Fibroblast of lung (primary cell): ENCODE results near the gene EFR3B. TPM values are rescaled to one million over a fixed set of nuclear protein-coding genes. Genes with fewer than 3 reads are reported as not detected.
A peak's percentile ranks its signal among the peaks of the same experiment; 100 is the strongest.

Experiments
- DNase-seq, 2 donors: peaks; one replicate each; pipeline versions ENCODE4 v3.0.0 to v3.0.0-alpha.2; 2010; ENCODE audit warnings: low read depth in 2 of 2
- H2AFZ ChIP-seq: 2 replicates; pipeline ENCODE4 v1.5.1; 2012; ENCODE audit warnings: low read length, control low read depth, inconsistent platforms
- H3K27ac ChIP-seq: 2 replicates; pipeline ENCODE4 v1.5.1; 2011; ENCODE audit warnings: low read length, control low read depth; ENCODE audit not compliant: insufficient read depth
- H3K27me3 ChIP-seq: 2 replicates; pipeline ENCODE4 v1.5.1; 2011; ENCODE audit warnings: mild to moderate bottlenecking, low read length; ENCODE audit not compliant: control insufficient read depth, insufficient read depth
- H3K36me3 ChIP-seq: 2 replicates; pipeline ENCODE4 v1.5.1; 2011; ENCODE audit warnings: low read length; ENCODE audit not compliant: control insufficient read depth, insufficient read depth
- H3K4me1 ChIP-seq: 2 replicates; pipeline ENCODE4 v1.5.1; 2011; ENCODE audit warnings: low read length; ENCODE audit not compliant: control insufficient read depth, insufficient read depth; ENCODE audit errors: extremely low read depth
- H3K4me2 ChIP-seq: 2 replicates; pipeline ENCODE4 v1.5.1; 2011; ENCODE audit warnings: low read length, control low read depth; ENCODE audit not compliant: insufficient read depth; ENCODE audit errors: extremely low read depth
- H3K4me3 ChIP-seq, 4 experiments: fragments of 200-600 bp in 1 of 4; sonication (generic) in 1 of 4; replicated peaks in 1 of 4; 2 replicates each; pipeline ENCODE4 v1.5.1; 2011 to 2016; ENCODE audit warnings: low read length in 4 of 4, low read depth in 3 of 4, mild to moderate bottlenecking in 3 of 4, control low read depth in 2 of 4, inconsistent platforms in 1 of 4, mixed read lengths in 1 of 4; ENCODE audit not compliant: insufficient read depth in 1 of 4; ENCODE audit errors: control extremely low read depth in 1 of 4
- H3K79me2 ChIP-seq: 2 replicates; pipeline ENCODE4 v1.5.1; 2012; ENCODE audit warnings: mild to moderate bottlenecking, low read length, inconsistent platforms; ENCODE audit not compliant: control insufficient read depth, insufficient read depth
- H3K9ac ChIP-seq: 2 replicates; pipeline ENCODE4 v1.5.1; 2011; ENCODE audit warnings: mild to moderate bottlenecking, low read length, control low read depth; ENCODE audit not compliant: insufficient read depth
- H3K9me3 ChIP-seq: 2 replicates; pipeline ENCODE4 v1.5.1; 2012; ENCODE audit warnings: low read depth, low read length; ENCODE audit not compliant: control insufficient read depth, insufficient read depth
- H4K20me1 ChIP-seq: 2 replicates; pipeline ENCODE4 v1.5.1; 2011; ENCODE audit warnings: low read length; ENCODE audit not compliant: control insufficient read depth, insufficient read depth; ENCODE audit errors: extremely low read depth
- CTCF ChIP-seq, 2 donors: IDR thresholded peaks in 1 of 2; conservative IDR thresholded peaks in 1 of 2; 1 replicate in 1 of 2; 2 replicates in 1 of 2; pipeline ENCODE4 v1.5.1; 2011 to 2012; ENCODE audit warnings: low read length in 2 of 2, control low read depth in 1 of 2, inconsistent platforms in 1 of 2, low read depth in 1 of 2, mild to moderate bottlenecking in 1 of 2
- EZH2 ChIP-seq: IDR thresholded peaks from 2 replicates; pipeline ENCODE4 v1.5.1; 2012; ENCODE audit warnings: low read length, control low read depth, mild to moderate bottlenecking; ENCODE audit errors: missing control alignments
- polyA plus RNA-seq, 2 donors: library from polyadenylated mRNA; depleted of rRNA in 1 of 2; stranded (reverse) in 1 of 2; unstranded in 1 of 2; fragments of >200 nt; gene quantifications; 2 replicates each; pipeline ENCODE4 v1.2.1, GENCODE V29; 2011 to 2012; ENCODE audit warnings: missing spikeins in 1 of 2
- total RNA-seq: library from RNA; depleted of rRNA; stranded (reverse); fragments of >200 nt; gene quantifications from 2 replicates; pipeline ENCODE4 v1.2.1, GENCODE V29; 2014

EFR3B gene
- total and polyA plus RNA-seq, 2 donors (not counting 1 experiment from before 2014, with no cell fraction given): 0.03 to 0.50 TPM

GRCh38 chr2:25000036-25000435 is 41.8 kb upstream of the EFR3B start:
- TF ChIP-seq CTCF (conservative IDR thresholded peaks at IDR 0.05 in 1 of 2, IDR thresholded peaks at IDR 0.05 in 1 of 2; ENCODE audit: low read depth in 1 of 2, low read length in 2 of 2) (no peak), EZH2 (no peak)
- no peaks in the 10 kb centered on the region for H3K36me3 ChIP-seq
- H3K9ac ChIP-seq: no peak overlapping the region
- peak overlapping the region; percentile 37 for H3K4me2 ChIP-seq
- no peaks in the 10 kb centered on the region for H3K9me3 ChIP-seq
- H3K4me3 ChIP-seq: no peak overlapping the region
- H3K27me3 ChIP-seq: no peaks in the 10 kb centered on the region
- no peak overlapping the region for H3K27ac ChIP-seq
- peak overlapping the region; percentile 36 for H2AFZ ChIP-seq
- no peaks in the 10 kb centered on the region for H3K79me2 ChIP-seq
- no peaks in the 10 kb centered on the region for H3K4me1 ChIP-seq
- no peak for DNase-seq
- H4K20me1 ChIP-seq: no peaks in the 10 kb centered on the region

DNA sequence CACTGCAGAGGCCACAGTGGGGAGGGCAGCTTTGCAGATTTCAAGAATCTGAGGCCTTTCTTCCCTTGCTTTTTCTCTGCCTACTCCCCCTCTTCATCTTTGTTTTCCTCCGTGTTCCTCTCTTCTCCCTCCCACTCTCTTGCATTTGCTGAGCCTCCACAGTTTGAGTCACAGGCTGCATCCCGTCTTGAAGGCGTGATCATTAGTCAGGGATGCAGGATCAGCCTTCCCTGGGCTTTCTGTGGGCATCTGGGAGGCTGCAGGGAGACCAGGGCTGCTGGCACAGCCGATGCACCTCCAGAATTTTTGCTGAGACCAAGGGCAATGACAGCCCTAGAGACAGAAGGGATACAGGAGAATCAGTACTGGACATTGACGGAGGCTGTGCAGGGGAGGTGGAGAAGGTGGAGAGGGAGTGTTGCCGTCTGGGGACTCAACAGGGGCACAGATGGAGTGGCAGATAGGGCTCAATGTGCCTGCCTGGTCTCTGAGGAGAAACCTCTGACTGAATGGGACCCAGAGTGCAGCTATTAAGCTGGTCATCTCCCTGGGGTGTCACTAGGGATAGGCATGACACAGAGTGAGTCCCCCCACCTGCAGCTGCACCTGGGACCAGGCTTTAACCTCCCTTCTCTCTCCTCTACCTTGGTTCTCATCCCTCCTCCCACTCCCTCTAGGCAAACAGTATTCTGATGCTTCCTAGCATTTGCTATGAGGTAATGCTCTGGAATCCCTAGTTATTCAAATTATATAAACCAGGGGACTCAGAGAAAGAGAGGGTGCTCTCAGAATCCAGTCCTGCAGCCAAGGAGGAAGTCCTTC is 41.2 kb upstream of the EFR3B start:
- Histone ChIP-seq H4K20me1 (no peaks in the 10 kb centered on the region), H3K27me3 (no peaks in the 10 kb centered on the region), H3K4me1 (no peaks in the 10 kb centered on the region), H3K4me3 (no peak overlapping the region), H3K4me2 (peak overlapping the region; percentile 37), H3K27ac (no peak overlapping the region), H3K79me2 (no peaks in the 10 kb centered on the region), H2AFZ (peak overlapping the region; percentile 36), H3K9me3 (no peaks in the 10 kb centered on the region), H3K36me3 (no peaks in the 10 kb centered on the region), H3K9ac (no peak overlapping the region)
- DNase-seq: peak in 1 of 2 donors; percentile 65
- no peak for TF ChIP-seq CTCF (conservative IDR thresholded peaks at IDR 0.05 in 1 of 2, IDR thresholded peaks at IDR 0.05 in 1 of 2; ENCODE audit: low read depth in 1 of 2, low read length in 2 of 2)
- no peak for TF ChIP-seq EZH2

GRCh38 chr2:25001325-25001637 is 40.6 kb upstream of the EFR3B start:
- DNase-seq: no peak
- Histone ChIP-seq H3K9me3 (no peaks in the 10 kb centered on the region), H3K4me1 (no peaks in the 10 kb centered on the region), H2AFZ (no peak overlapping the region), H3K27me3 (no peaks in the 10 kb centered on the region), H3K27ac (no peak overlapping the region), H4K20me1 (no peaks in the 10 kb centered on the region), H3K4me3 (no peak overlapping the region), H3K4me2 (no peak overlapping the region), H3K36me3 (no peaks in the 10 kb centered on the region), H3K79me2 (no peaks in the 10 kb centered on the region), H3K9ac (no peak overlapping the region)
- TF ChIP-seq EZH2 (no peak), CTCF (conservative IDR thresholded peaks at IDR 0.05 in 1 of 2, IDR thresholded peaks at IDR 0.05 in 1 of 2; ENCODE audit: low read depth in 1 of 2, low read length in 2 of 2) (no peak)
